K562 (cell line): ENCODE results near the gene BPHL. TPM values are rescaled to one million over a fixed set of nuclear protein-coding genes. Genes with fewer than 3 reads are reported as not detected.
"Not testable (repeated sequence)": the region's sequence is repeated elsewhere in the genome, so short reads cannot be mapped to it uniquely, and the experiment has no call there.

Source experiments
- ATAC-seq: fragments of 200-7000 bp; cut with Tn5 transposase; 3 replicates; pipeline ENCODE4 v1.9.1; 2020; ENCODE audit warnings: moderate library complexity
- BruUV-seq: library from RNA; stranded (reverse); fragments of 400-500 nt; replicated peaks from 2 replicates; lab custom pipeline; 2021; lab: Mats Ljungman, UMichigan
- CTCF ChIA-PET: fragments of 300-600 bp; formaldehyde crosslinking; extraction: SDS; loops from one replicate; lab custom pipeline; 2021; ENCODE audit warnings: low intra/inter-chr PET ratio; lab: Yijun Ruan, JAX
- POLR2A ChIA-PET: fragments of 300-600, 350-650 bp; sonication (Branson Sonifier 250); formaldehyde crosslinking; extraction: SDS; loops from one replicate; lab custom pipeline; 2021; ENCODE audit warnings: antibody characterized with exemption, inconsistent platforms; lab: Yijun Ruan, JAX
- DNase-seq, 4 experiments: peaks; one replicate each; pipeline versions ENCODE4 v3.0.0 to v3.0.0-alpha.2; 2011 to 2018; ENCODE audit warnings: low spot score in 3 of 4, mixed read lengths in 3 of 4; ENCODE audit errors: extremely low read depth in 1 of 4
- FAIRE-seq: peaks from 2 replicates; lab custom pipeline; 2011; peaks lifted over from hg19 to GRCh38; lab: Jason Lieb, UNC
- H2AFZ ChIP-seq: 2 replicates; pipeline ENCODE4 v1.6.0; 2011; ENCODE audit warnings: low read depth, low read length, control low read depth, inconsistent platforms
- H3K27ac ChIP-seq: fragments of 200-600 bp; 3 replicates; pipeline ENCODE4 v1.8.0; 2011; ENCODE audit warnings: low read depth, mild to moderate bottlenecking, control low read depth, inconsistent platforms, low read length, moderate library complexity, mixed read lengths; ENCODE audit errors: extremely low read depth
- H3K27me3 ChIP-seq, 2 experiments: fragments of 300-600 bp in 1 of 2; 2 replicates in 1 of 2; 3 replicates in 1 of 2; pipeline versions ENCODE4 v1.6.0 to v1.8.0; 2011; ENCODE audit warnings: inconsistent platforms in 2 of 2, low read length in 2 of 2, mild to moderate bottlenecking in 1 of 2, mixed read lengths in 1 of 2, moderate library complexity in 1 of 2; ENCODE audit not compliant: control insufficient read depth in 2 of 2, insufficient read depth in 2 of 2
- H3K36me3 ChIP-seq: fragments of 300-600 bp; 3 replicates; pipeline ENCODE4 v1.8.0; 2011; ENCODE audit warnings: mild to moderate bottlenecking, low read length, inconsistent platforms; ENCODE audit not compliant: control insufficient read depth, insufficient read depth
- H3K4me1 ChIP-seq, 2 experiments: fragments of 200-600 bp in 1 of 2; replicated peaks in 1 of 2; 2 replicates in 1 of 2; 3 replicates in 1 of 2; pipeline versions ENCODE4 v1.5.1 to v1.8.0; 2011; ENCODE audit warnings: inconsistent platforms in 2 of 2, low read length in 2 of 2, mild to moderate bottlenecking in 1 of 2, mixed read lengths in 1 of 2, moderate library complexity in 1 of 2; ENCODE audit not compliant: control insufficient read depth in 2 of 2, insufficient read depth in 2 of 2
- H3K4me2 ChIP-seq: 2 replicates; pipeline ENCODE4 v1.6.1; 2011; ENCODE audit warnings: low read length, control low read depth, inconsistent platforms, mixed read lengths; ENCODE audit not compliant: insufficient read depth
- H3K4me3 ChIP-seq: fragments of 200-600 bp; sonication (generic), shearing (Covaris generic); 2 replicates; pipeline ENCODE4 v1.5.1; 2016; ENCODE audit warnings: control low read depth, inconsistent platforms
- H3K79me2 ChIP-seq: fragments of 200-600 bp; 3 replicates; pipeline ENCODE4 v1.8.0; 2011; ENCODE audit warnings: low read length, inconsistent platforms; ENCODE audit not compliant: control insufficient read depth, insufficient read depth
- H3K9ac ChIP-seq, 2 experiments: 2 replicates each; pipeline versions ENCODE4 v1.6.0 to v1.6.1; 2011; ENCODE audit warnings: low read depth in 2 of 2, low read length in 2 of 2, control low read depth in 1 of 2, inconsistent platforms in 1 of 2, mild to moderate bottlenecking in 1 of 2, mixed read lengths in 1 of 2; ENCODE audit not compliant: insufficient read depth in 1 of 2
- H3K9me1 ChIP-seq: one replicate; pipeline ENCODE4 v1.6.0; 2011; ENCODE audit warnings: inconsistent platforms, mild to moderate bottlenecking, low read length, moderate library complexity; ENCODE audit not compliant: control insufficient read depth, insufficient read depth
- H3K9me3 ChIP-seq: replicated peaks from 2 replicates; pipeline ENCODE4 v1.5.1; 2011; ENCODE audit warnings: low read depth, low read length, inconsistent platforms; ENCODE audit not compliant: control insufficient read depth, insufficient read depth
- H4K20me1 ChIP-seq: replicated peaks from 2 replicates; pipeline ENCODE4 v1.6.1; 2011; ENCODE audit warnings: low read length, inconsistent platforms, mixed read lengths; ENCODE audit not compliant: control insufficient read depth, insufficient read depth
- CEBPB ChIP-seq: fragments of 450-650 bp; IDR thresholded peaks from 2 replicates; pipeline ENCODE4 v1.6.1; 2016; ENCODE audit warnings: missing genetic modification characterization, missing compliant biosample characterization
- NFIC ChIP-seq: fragments of 450-650 bp; IDR thresholded peaks from 2 replicates; pipeline ENCODE4 v1.6.1; 2017; ENCODE audit warnings: mild to moderate bottlenecking, inconsistent platforms
- ZBTB2 ChIP-seq: fragments of 450-650 bp; IDR thresholded peaks from 2 replicates; pipeline ENCODE4 v1.6.1; 2016; ENCODE audit warnings: antibody characterized with exemption
- WGBS: fragments of 100-300 bp; shearing (Covaris generic); methylation state at CpG from one replicate; pipeline ENCODE4 v1.1.6; 2016; ENCODE audit warnings: low coverage, mixed read lengths; ENCODE audit not compliant: insufficient coverage; ENCODE audit errors: missing lambda C conversion rate; 5-methylcytosine and 5-hydroxymethylcytosine counted together
- in situ Hi-C: fragments of 300-500 bp; cut with MboI; formaldehyde crosslinking; loops from 4 replicates; pipeline ENCODE4 v1.15.0; 2018; ENCODE audit warnings: inconsistent platforms, mixed read lengths
- intact Hi-C: fragments of 100-400 bp; cut with micrococcal nuclease; formaldehyde crosslinking; loops from 2 replicates; pipeline ENCODE4 v1.14.2; 2022
- polyA plus RNA-seq, 8 experiments: library from polyadenylated mRNA; depleted of rRNA in 4 of 8; stranded (reverse) in 5 of 8; unstranded in 3 of 8; fragments of >200 nt; fragmentation: Nextera tagmentation in 2 of 8; fragmentation: Illumina TruSeq in 1 of 8; extraction: Ambion mirVana in 2 of 8; extraction: Trizol in 1 of 8; gene quantifications; 2 replicates each; pipeline versions ENCODE4 v1.2.1 to v1.2.3, GENCODE V29; 2011 to 2014; ENCODE audit warnings: inconsistent platforms in 1 of 8, missing spikeins in 1 of 8
- total RNA-seq, 7 experiments: library from RNA; depleted of rRNA in 6 of 7; stranded (reverse); fragments of >200 nt in 6 of 7; fragmentation: Illumina TruSeq in 2 of 7; extraction: Trizol in 2 of 7; gene quantifications; 2 replicates each; pipeline versions ENCODE4 v1.2.1 to v1.2.3, GENCODE V29; 2011 to 2021; ENCODE audit warnings: low replicate concordance in 1 of 7

Gene BPHL
- total and polyA plus RNA-seq, 9 of the 15 experiments (the other 6 are each of a cell fraction or from before 2014, with no cell fraction given), result 3.5 to 17.4 (median 8.2) TPM

DNA sequence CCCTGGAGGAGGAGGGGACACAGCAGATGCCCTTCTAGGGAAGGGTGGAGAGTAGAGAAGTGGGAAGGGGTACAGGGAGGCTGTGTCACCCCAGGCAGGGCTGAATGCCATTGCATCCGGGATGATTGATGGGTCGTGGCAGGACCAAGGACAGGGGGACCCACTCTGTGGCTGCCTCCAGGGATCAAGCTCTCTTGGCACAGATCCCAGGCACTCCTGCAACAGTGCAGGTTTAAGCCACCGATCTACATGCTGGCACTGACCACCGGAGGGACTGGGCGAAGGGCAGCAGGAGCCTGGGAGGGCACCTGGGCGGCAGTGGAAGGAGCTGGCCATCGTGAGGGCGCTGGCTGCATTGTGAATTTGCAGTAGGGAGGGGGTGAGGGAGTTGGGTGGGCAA is 61.4 kb downstream of the BPHL start:
- H4K20me1 ChIP-seq, BruUV-seq, H3K27ac ChIP-seq, in situ Hi-C loops, H3K9ac ChIP-seq, H3K4me3 ChIP-seq, CTCF ChIA-PET, H3K9me3 ChIP-seq: not testable (repeated sequence)
- WGBS, result 23% methylated on average over 4 of the region's 8 CpGs
- TF ChIP-seq NFIC, result 0 out of 2 replicates have a peak, but pooled peaks have one; percentile 26
- TF ChIP-seq, all 486 proteins: peak for 1; not testable (repeated sequence) for 485
- not testable (repeated sequence) for ATAC-seq, H3K79me2 ChIP-seq, DNase-seq, FAIRE-seq, H3K36me3 ChIP-seq, H3K4me2 ChIP-seq, H3K27me3 ChIP-seq, H2AFZ ChIP-seq, H3K9me1 ChIP-seq
- intact Hi-C loops, result loop anchor here (1.0 kb wide), 1 partner anchor 24 kb away; no protein-coding TSS in a partner anchor
- peaks cover 20 to 23% of the 10 kb centered on the region in 2 experiments for H3K4me1 ChIP-seq
- POLR2A ChIA-PET, result interaction anchor here (1.2 kb wide), 1 partner anchor 24 kb away, joined by 4 read pairs; no protein-coding TSS in a partner anchor

DNA sequence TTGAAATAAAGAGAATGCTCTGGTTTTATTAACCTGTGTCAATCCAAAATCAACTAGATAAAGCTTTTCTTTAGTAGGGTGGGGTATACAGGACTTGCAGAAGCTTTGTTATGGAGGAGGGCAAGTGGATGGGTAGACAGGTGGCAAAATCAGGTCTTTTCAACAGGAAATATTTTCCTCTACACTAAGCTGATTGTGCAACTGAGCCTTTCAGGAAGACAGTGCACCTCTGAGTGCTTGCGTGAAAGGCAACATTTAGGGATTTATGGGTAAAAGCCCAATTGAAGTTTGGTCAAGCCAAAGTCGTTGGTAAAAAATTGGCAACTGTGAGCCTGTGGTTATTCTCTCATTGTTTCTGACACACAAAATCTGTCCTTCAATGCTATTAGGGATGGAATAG is 62.6 kb downstream of the BPHL start:
- POLR2A ChIA-PET, result interaction anchor here (1.2 to 1.3 kb wide), 2 partner anchors 8 to 25 kb away, joined by 3 to 4 read pairs; no protein-coding TSS in a partner anchor
- in situ Hi-C loops, result no loop called here
- DNase-seq, result no peak
- 34% methylated on average over 2 of the region's 2 CpGs for WGBS
- H3K27me3 ChIP-seq, result peaks cover 0 to 4% of the 10 kb centered on the region in 2 experiments; a peak in 1 of 5 replicates
- peak; percentile 64; the same call in 1 of the 2 replicates for TF ChIP-seq CEBPB (tag)
- TF ChIP-seq ZBTB2, result no peak
- TF ChIP-seq, all 486 proteins: peak for 1
- Histone ChIP-seq H2AFZ (no peak overlapping the region), H4K20me1 (no peaks in the 10 kb centered on the region), H3K9me3 (no peaks in the 10 kb centered on the region), H3K36me3 (no peaks in the 10 kb centered on the region), H3K4me3 (no peak overlapping the region), H3K9me1 (no peaks in the 10 kb centered on the region), H3K4me2 (no peak overlapping the region), H3K4me1 (peaks cover 9 to 17% of the 10 kb centered on the region in 2 experiments), H3K27ac (no peak overlapping the region), H3K9ac (no peak overlapping the region), H3K79me2 (no peaks in the 10 kb centered on the region; the same call in 2 of the 3 replicates)
- ATAC-seq, result no peak
- intact Hi-C loops, result no loop called here
- no TSS peak for BruUV-seq
- no peak for FAIRE-seq
- CTCF ChIA-PET, result no interaction called here
